Activated naive CD8-positive, alpha-beta T cell treated with anti-CD3 and anti-CD28 coated beads, Interleukin-2, amount 50 U/mL, for 24 hours (primary cell): Measurements from ENCODE around the gene CAPN12.
A peak's percentile ranks its signal among the peaks of the same experiment; 100 is the strongest.

Experiments used
- ATAC-seq: fragments of 150-1000 bp; cut with Tn5 transposase; one replicate; pipeline ENCODE4 v1.10.0; 2021
- DNase-seq: peaks from one replicate; pipeline ENCODE4 v3.0.0; 2021
- H3K27ac Mint-ChIP-seq: one replicate; pipeline ENCODE4 v1.8.0; 2021; ENCODE audit warnings: mild to moderate bottlenecking, mixed read lengths
- H3K27me3 Mint-ChIP-seq: one replicate; pipeline ENCODE4 v1.8.0; 2021; ENCODE audit warnings: mixed read lengths
- H3K36me3 Mint-ChIP-seq: one replicate; pipeline ENCODE4 v1.8.0; 2021; ENCODE audit warnings: low read depth, mixed read lengths
- H3K4me1 Mint-ChIP-seq: one replicate; pipeline ENCODE4 v1.8.0; 2021; ENCODE audit warnings: mixed read lengths
- H3K4me3 Mint-ChIP-seq: one replicate; pipeline ENCODE4 v1.8.0; 2021; ENCODE audit warnings: mild to moderate bottlenecking, moderate library complexity, mixed read lengths
- H3K9me3 Mint-ChIP-seq: one replicate; pipeline ENCODE4 v1.8.0; 2021; ENCODE audit warnings: mixed read lengths

CAPN12 gene

GRCh38 chr19:38736413-38737280 lies 7.6 kb downstream of the CAPN12 start:
- Mint-ChIP-seq H3K36me3 (no peaks in the 10 kb centered on the region), H3K27me3 (peaks cover 4% of the 10 kb centered on the region), H3K4me3 (peak overlapping the region; percentile 36), H3K9me3 (no peaks in the 10 kb centered on the region), H3K4me1 (peaks cover 41% of the 10 kb centered on the region), H3K27ac (no peak overlapping the region)
- peak; percentile 78 for DNase-seq
- ATAC-seq: no peak

- Mint-ChIP-seq H3K27me3 (peaks cover 4% of the 10 kb centered on the region), H3K27ac (no peak overlapping the region), H3K9me3 (no peaks in the 10 kb centered on the region), H3K4me3 (no peak overlapping the region), H3K4me1 (peaks cover 41% of the 10 kb centered on the region), H3K36me3 (no peaks in the 10 kb centered on the region)
- ATAC-seq (no peak), DNase-seq (peak; percentile 64)
Measured at GRCh38 chr19:38736036-38736412, 8.2 kb downstream of the CAPN12 start.

GRCh38 chr19:38735257-38735686 lies 9.0 kb downstream of the CAPN12 start:
- no peaks in the 10 kb centered on the region for H3K36me3 Mint-ChIP-seq
- peaks cover 41% of the 10 kb centered on the region for H3K4me1 Mint-ChIP-seq
- DNase-seq (peak; percentile 26), ATAC-seq (no peak)
- H3K9me3 Mint-ChIP-seq: no peaks in the 10 kb centered on the region
- peak overlapping the region; percentile 39 for H3K27ac Mint-ChIP-seq
- peaks cover 4% of the 10 kb centered on the region for H3K27me3 Mint-ChIP-seq
- H3K4me3 Mint-ChIP-seq: peak overlapping the region; percentile 61

- Mint-ChIP-seq H3K4me3 (peak overlapping the region; percentile 61), H3K9me3 (no peaks in the 10 kb centered on the region), H3K27ac (peak overlapping the region; percentile 39), H3K36me3 (peaks cover 2% of the 10 kb centered on the region), H3K4me1 (peaks cover 38% of the 10 kb centered on the region), H3K27me3 (peaks cover 4% of the 10 kb centered on the region)
- DNase-seq: peak; percentile 41
- no peak for ATAC-seq
Measured at GRCh38 chr19:38734426-38735256, 9.6 kb downstream of the CAPN12 start.

GRCh38 chr19:38734176-38734425 lies 10.2 kb downstream of the CAPN12 start:
- peaks cover 35% of the 10 kb centered on the region for H3K4me1 Mint-ChIP-seq
- ATAC-seq (peak; percentile 42), DNase-seq (no peak)
- H3K9me3 Mint-ChIP-seq: no peaks in the 10 kb centered on the region
- peaks cover 4% of the 10 kb centered on the region for H3K27me3 Mint-ChIP-seq
- peak overlapping the region; percentile 27 for H3K27ac Mint-ChIP-seq
- H3K36me3 Mint-ChIP-seq: peaks cover 4% of the 10 kb centered on the region
- no peak overlapping the region for H3K4me3 Mint-ChIP-seq

GRCh38 chr19:38733493-38734175 lies 10.6 kb downstream of the CAPN12 start:
- no peaks in the 10 kb centered on the region for H3K9me3 Mint-ChIP-seq
- H3K4me1 Mint-ChIP-seq: peaks cover 31% of the 10 kb centered on the region
- peak overlapping the region; percentile 18 for H3K27ac Mint-ChIP-seq
- DNase-seq (no peak), ATAC-seq (no peak)
- no peak overlapping the region for H3K4me3 Mint-ChIP-seq
- peaks cover 4% of the 10 kb centered on the region for H3K27me3 Mint-ChIP-seq
- peaks cover 4% of the 10 kb centered on the region for H3K36me3 Mint-ChIP-seq

GRCh38 chr19:38733241-38733492 lies 11.1 kb downstream of the CAPN12 start:
- Mint-ChIP-seq H3K4me3 (no peak overlapping the region), H3K4me1 (peaks cover 28% of the 10 kb centered on the region), H3K27ac (no peak overlapping the region), H3K9me3 (no peaks in the 10 kb centered on the region), H3K36me3 (peaks cover 6% of the 10 kb centered on the region), H3K27me3 (peaks cover 4% of the 10 kb centered on the region)
- ATAC-seq (no peak), DNase-seq (no peak)

GRCh38 chr19:38731654-38732301 lies 12.5 kb downstream of the CAPN12 start:
- Mint-ChIP-seq H3K4me3 (no peak overlapping the region), H3K27ac (peak overlapping the region; percentile 22), H3K4me1 (peaks cover 23% of the 10 kb centered on the region), H3K27me3 (no peaks in the 10 kb centered on the region), H3K9me3 (no peaks in the 10 kb centered on the region), H3K36me3 (peaks cover 6% of the 10 kb centered on the region)
- no peak for ATAC-seq
- DNase-seq: no peak

- Mint-ChIP-seq H3K36me3 (peaks cover 15% of the 10 kb centered on the region), H3K27me3 (no peaks in the 10 kb centered on the region), H3K9me3 (no peaks in the 10 kb centered on the region), H3K4me3 (no peak overlapping the region), H3K27ac (peak overlapping the region; percentile 22), H3K4me1 (peaks cover 28% of the 10 kb centered on the region)
- DNase-seq: no peak
- ATAC-seq: no peak
Measured at GRCh38 chr19:38730731-38731589, 13.3 kb downstream of the CAPN12 start.

GRCh38 chr19:38730470-38730730 lies 13.9 kb downstream of the CAPN12 start:
- Mint-ChIP-seq H3K4me3 (no peak overlapping the region), H3K27ac (no peak overlapping the region), H3K36me3 (peaks cover 18% of the 10 kb centered on the region), H3K9me3 (no peaks in the 10 kb centered on the region), H3K4me1 (peaks cover 29% of the 10 kb centered on the region), H3K27me3 (no peaks in the 10 kb centered on the region)
- ATAC-seq (no peak), DNase-seq (no peak)

GRCh38 chr19:38729653-38730469 lies 14.4 kb downstream of the CAPN12 start:
- Mint-ChIP-seq H3K36me3 (peaks cover 18% of the 10 kb centered on the region), H3K9me3 (no peaks in the 10 kb centered on the region), H3K4me3 (no peak overlapping the region), H3K4me1 (peaks cover 25% of the 10 kb centered on the region), H3K27me3 (no peaks in the 10 kb centered on the region), H3K27ac (no peak overlapping the region)
- ATAC-seq (peak; percentile 65), DNase-seq (peak; percentile 88)

- Mint-ChIP-seq H3K4me3 (no peak overlapping the region), H3K27ac (no peak overlapping the region), H3K27me3 (no peaks in the 10 kb centered on the region), H3K36me3 (peaks cover 18% of the 10 kb centered on the region), H3K4me1 (peaks cover 16% of the 10 kb centered on the region), H3K9me3 (no peaks in the 10 kb centered on the region)
- ATAC-seq: no peak
- no peak for DNase-seq
Measured at GRCh38 chr19:38728752-38729541, 15.3 kb downstream of the CAPN12 start.
